ENCODE data around the gene CACNB3. TPM values are rescaled to one million over a fixed set of nuclear protein-coding genes. Genes with fewer than 3 reads are reported as not detected.

The CACNB3 gene
- total and polyA plus RNA-seq, 4 donors: 0.92 to 1.9 (median 1.2) TPM

DNA sequence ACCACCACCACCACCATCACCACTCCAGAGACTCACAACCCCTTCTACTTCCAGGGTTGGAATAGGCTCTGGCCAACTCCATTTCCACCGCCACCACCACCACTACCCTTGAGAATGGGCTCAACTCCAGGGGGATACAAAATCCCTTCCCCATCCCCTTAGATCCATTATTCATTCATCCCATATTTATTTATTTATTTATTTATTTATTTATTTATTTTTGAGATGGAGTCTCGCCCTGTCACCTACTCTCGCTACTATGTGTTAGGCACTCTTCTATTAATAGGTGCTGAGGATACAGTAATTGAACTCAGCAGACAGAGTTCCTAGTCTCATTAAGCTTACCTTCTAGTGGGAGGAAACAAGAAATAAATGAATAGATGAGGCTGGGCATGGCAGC lies 24.6 kb upstream of the CACNB3 start:
- no peaks in the 10 kb centered on the region for H3K27me3 ChIP-seq (ENCODE audit: control insufficient read depth in 4 of 4, insufficient read depth in 4 of 4, low read length in 3 of 4)
- peaks cover 2 to 18% (median 5%) of the 10 kb centered on the region in 4 donors for H3K4me1 ChIP-seq (ENCODE audit: control insufficient read depth in 4 of 4, insufficient read depth in 4 of 4, low read length in 3 of 4)
- TF ChIP-seq FOXA1 (IDR thresholded peaks at IDR 0.05): no peak
- TF ChIP-seq EGR1 (IDR thresholded peaks at IDR 0.05; ENCODE audit: low read depth in 2 of 2): no peak
- TF ChIP-seq, protein P1, sequence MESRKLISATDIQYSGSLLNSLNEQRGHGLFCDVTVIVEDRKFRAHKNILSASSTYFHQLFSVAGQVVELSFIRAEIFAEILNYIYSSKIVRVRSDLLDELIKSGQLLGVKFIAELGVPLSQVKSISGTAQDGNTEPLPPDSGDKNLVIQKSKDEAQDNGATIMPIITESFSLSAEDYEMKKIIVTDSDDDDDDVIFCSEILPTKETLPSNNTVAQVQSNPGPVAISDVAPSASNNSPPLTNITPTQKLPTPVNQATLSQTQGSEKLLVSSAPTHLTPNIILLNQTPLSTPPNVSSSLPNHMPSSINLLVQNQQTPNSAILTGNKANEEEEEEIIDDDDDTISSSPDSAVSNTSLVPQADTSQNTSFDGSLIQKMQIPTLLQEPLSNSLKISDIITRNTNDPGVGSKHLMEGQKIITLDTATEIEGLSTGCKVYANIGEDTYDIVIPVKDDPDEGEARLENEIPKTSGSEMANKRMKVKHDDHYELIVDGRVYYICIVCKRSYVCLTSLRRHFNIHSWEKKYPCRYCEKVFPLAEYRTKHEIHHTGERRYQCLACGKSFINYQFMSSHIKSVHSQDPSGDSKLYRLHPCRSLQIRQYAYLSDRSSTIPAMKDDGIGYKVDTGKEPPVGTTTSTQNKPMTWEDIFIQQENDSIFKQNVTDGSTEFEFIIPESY (IDR thresholded peaks at IDR 0.05): no peak
- no peak for TF ChIP-seq HNF4A (conservative IDR thresholded peaks at IDR 0.05)
- TF ChIP-seq HNF4G (IDR thresholded peaks at IDR 0.05): no peak
- no peak for TF ChIP-seq RXRA (IDR thresholded peaks at IDR 0.05)
- TF ChIP-seq, protein P2, sequence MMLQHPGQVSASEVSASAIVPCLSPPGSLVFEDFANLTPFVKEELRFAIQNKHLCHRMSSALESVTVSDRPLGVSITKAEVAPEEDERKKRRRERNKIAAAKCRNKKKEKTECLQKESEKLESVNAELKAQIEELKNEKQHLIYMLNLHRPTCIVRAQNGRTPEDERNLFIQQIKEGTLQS (IDR thresholded peaks at IDR 0.05): no peak
- TF ChIP-seq SP1 (IDR thresholded peaks at IDR 0.05): no peak
- TF ChIP-seq FOXA2 (IDR thresholded peaks at IDR 0.05): no peak
- TF ChIP-seq NR2F2 (IDR thresholded peaks at IDR 0.05): no peak
- TF ChIP-seq, protein P3, sequence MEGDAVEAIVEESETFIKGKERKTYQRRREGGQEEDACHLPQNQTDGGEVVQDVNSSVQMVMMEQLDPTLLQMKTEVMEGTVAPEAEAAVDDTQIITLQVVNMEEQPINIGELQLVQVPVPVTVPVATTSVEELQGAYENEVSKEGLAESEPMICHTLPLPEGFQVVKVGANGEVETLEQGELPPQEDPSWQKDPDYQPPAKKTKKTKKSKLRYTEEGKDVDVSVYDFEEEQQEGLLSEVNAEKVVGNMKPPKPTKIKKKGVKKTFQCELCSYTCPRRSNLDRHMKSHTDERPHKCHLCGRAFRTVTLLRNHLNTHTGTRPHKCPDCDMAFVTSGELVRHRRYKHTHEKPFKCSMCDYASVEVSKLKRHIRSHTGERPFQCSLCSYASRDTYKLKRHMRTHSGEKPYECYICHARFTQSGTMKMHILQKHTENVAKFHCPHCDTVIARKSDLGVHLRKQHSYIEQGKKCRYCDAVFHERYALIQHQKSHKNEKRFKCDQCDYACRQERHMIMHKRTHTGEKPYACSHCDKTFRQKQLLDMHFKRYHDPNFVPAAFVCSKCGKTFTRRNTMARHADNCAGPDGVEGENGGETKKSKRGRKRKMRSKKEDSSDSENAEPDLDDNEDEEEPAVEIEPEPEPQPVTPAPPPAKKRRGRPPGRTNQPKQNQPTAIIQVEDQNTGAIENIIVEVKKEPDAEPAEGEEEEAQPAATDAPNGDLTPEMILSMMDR (IDR thresholded peaks at IDR 0.05; ENCODE audit: low read depth, low read length, missing input control): no peak
- TF ChIP-seq JUND (IDR thresholded peaks at IDR 0.05): no peak
- no peak for TF ChIP-seq YY1 (IDR thresholded peaks at IDR 0.05)
- no peak for TF ChIP-seq TAF1 (conservative IDR thresholded peaks at IDR 0.05)
- no peak for TF ChIP-seq RAD21 (IDR thresholded peaks at IDR 0.05)
- DNase-seq (ENCODE audit: low spot score): no peak
- H3K9me3 ChIP-seq (ENCODE audit: control insufficient read depth in 4 of 4, low read length in 3 of 4): no peaks in the 10 kb centered on the region
- no peak overlapping the region for H3K27ac ChIP-seq (ENCODE audit: low read depth in 1 of 2, low read length in 2 of 2)
- no peak overlapping the region for H3K4me3 ChIP-seq (ENCODE audit: low read depth in 1 of 3, low read length in 3 of 3)
- no peak overlapping the region for H3K9ac ChIP-seq (ENCODE audit: low read depth in 1 of 2, low read length in 2 of 2)
- WGBS: 96% methylated on average over 3 of the region's 3 CpGs
- H3K36me3 ChIP-seq (ENCODE audit: control insufficient read depth in 4 of 4, insufficient read depth in 3 of 4, low read depth in 1 of 4, low read length in 3 of 4): no peaks in the 10 kb centered on the region

DNA sequence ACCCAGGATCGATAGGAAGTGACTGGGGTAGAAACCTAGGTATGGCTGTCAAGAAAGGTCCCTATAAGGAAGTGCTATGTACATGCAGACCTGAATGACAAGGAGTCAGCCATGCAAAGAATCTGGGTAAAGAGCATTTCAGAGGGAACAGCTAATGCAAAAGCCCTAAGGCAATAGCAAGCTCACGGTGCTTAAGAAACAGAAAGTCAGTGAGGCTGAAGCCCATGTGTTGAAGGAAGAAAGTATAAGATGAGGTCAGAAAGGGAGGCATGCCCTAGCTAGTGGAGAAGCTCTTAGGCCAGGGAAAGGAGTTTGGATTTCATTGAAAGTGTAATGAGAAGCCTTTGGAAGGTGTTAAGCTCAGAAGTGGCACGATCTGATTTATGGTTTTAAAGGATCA lies 23.4 kb upstream of the CACNB3 start:
- 89% methylated on average over 3 of the region's 3 CpGs for WGBS
- DNase-seq (ENCODE audit: low spot score): no peak
- Histone ChIP-seq H3K36me3 (ENCODE audit: control insufficient read depth in 4 of 4, insufficient read depth in 3 of 4, low read depth in 1 of 4, low read length in 3 of 4) (no peaks in the 10 kb centered on the region), H3K9ac (ENCODE audit: low read depth in 1 of 2, low read length in 2 of 2) (no peak overlapping the region), H3K4me1 (ENCODE audit: control insufficient read depth in 4 of 4, insufficient read depth in 4 of 4, low read length in 3 of 4) (peaks cover 2 to 16% (median 3%) of the 10 kb centered on the region in 4 donors), H3K4me3 (ENCODE audit: low read depth in 1 of 3, low read length in 3 of 3) (no peak overlapping the region), H3K9me3 (ENCODE audit: control insufficient read depth in 4 of 4, low read length in 3 of 4) (no peaks in the 10 kb centered on the region), H3K27ac (ENCODE audit: low read depth in 1 of 2, low read length in 2 of 2) (no peak overlapping the region), H3K27me3 (ENCODE audit: control insufficient read depth in 4 of 4, insufficient read depth in 4 of 4, low read length in 3 of 4) (no peaks in the 10 kb centered on the region)
- TF ChIP-seq FOXA1 (IDR thresholded peaks at IDR 0.05) (no peak), RXRA (IDR thresholded peaks at IDR 0.05) (no peak), HNF4G (IDR thresholded peaks at IDR 0.05) (no peak)
- TF ChIP-seq, protein P2 (IDR thresholded peaks at IDR 0.05): no peak
- TF ChIP-seq, protein P4, sequence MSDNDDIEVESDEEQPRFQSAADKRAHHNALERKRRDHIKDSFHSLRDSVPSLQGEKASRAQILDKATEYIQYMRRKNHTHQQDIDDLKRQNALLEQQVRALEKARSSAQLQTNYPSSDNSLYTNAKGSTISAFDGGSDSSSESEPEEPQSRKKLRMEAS (IDR thresholded peaks at IDR 0.05): no peak
- TF ChIP-seq, protein P3 (IDR thresholded peaks at IDR 0.05; ENCODE audit: low read depth, low read length, missing input control): no peak

Data from liver (tissue), 9 donors.